ENCODE data around the gene GAL3ST2. TPM values are rescaled to one million over a fixed set of nuclear protein-coding genes. Genes with fewer than 3 reads are reported as not detected.

Gene GAL3ST2
- total RNA-seq, 4 donors from 2014 or later: 2.7 TPM; not detected in 3

DNA sequence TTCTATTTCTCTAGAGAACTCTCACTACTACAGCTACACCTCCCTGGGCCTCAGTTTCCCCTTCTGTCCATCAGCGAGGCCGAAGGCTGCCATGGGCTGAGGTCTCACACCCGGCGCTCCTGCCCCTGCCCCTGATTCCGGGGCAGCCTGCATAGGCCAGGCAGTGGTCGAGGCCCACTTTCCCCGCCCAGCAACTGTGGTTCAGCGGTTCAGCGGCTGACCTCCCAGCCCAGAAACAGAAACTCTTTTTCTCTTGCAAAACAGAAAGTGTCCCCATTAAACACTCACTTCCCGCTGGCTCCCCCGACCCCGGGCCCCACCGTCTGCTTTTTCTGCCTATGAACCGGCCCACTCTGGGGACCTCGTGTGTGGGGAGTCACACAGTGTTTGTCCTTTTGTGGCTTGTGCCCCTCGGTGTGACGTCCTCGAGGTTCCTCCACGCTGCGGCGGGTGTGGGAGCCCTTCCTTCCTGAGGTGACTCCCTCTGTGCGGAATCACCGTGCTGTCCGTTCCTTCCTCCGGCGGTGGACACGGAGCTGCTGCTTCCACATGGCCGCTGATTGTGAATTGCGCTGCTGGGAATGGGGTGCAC is 66.1 kb downstream of the GAL3ST2 start:
- intact Hi-C loops (cut with DNase I): no loop called here
- H3K36me3 ChIP-seq: no peaks in the 10 kb centered on the region
- H3K4me3 ChIP-seq: peak overlapping the region; percentile 1 to 65 (median 54)
- whole genome bisulfite sequencing: 77% methylated on average over 26 of the region's 29 CpGs
- TF ChIP-seq POLR2AphosphoS5 (IDR thresholded peaks at IDR 0.05): peak in 1 of 2 donors; percentile 53
- TF ChIP-seq, protein P1, sequence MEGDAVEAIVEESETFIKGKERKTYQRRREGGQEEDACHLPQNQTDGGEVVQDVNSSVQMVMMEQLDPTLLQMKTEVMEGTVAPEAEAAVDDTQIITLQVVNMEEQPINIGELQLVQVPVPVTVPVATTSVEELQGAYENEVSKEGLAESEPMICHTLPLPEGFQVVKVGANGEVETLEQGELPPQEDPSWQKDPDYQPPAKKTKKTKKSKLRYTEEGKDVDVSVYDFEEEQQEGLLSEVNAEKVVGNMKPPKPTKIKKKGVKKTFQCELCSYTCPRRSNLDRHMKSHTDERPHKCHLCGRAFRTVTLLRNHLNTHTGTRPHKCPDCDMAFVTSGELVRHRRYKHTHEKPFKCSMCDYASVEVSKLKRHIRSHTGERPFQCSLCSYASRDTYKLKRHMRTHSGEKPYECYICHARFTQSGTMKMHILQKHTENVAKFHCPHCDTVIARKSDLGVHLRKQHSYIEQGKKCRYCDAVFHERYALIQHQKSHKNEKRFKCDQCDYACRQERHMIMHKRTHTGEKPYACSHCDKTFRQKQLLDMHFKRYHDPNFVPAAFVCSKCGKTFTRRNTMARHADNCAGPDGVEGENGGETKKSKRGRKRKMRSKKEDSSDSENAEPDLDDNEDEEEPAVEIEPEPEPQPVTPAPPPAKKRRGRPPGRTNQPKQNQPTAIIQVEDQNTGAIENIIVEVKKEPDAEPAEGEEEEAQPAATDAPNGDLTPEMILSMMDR (IDR thresholded peaks at IDR 0.05): no peak
- no peak for TF ChIP-seq EP300 (IDR thresholded peaks at IDR 0.05)
- TF ChIP-seq POLR2A (IDR thresholded peaks at IDR 0.05; ENCODE audit: low read depth): no peak
- peak overlapping the region; percentile 63 to 78 (median 74) for H3K27ac ChIP-seq (replicated peaks in 1 of 4)
- DNase-seq (ENCODE audit: extremely low spot score): no peak
- no peaks in the 10 kb centered on the region for H3K27me3 ChIP-seq
- H3K4me1 ChIP-seq: peaks cover 11 to 35% (median 26%) of the 10 kb centered on the region in 4 donors
- no peaks in the 10 kb centered on the region for H3K9me3 ChIP-seq

DNA sequence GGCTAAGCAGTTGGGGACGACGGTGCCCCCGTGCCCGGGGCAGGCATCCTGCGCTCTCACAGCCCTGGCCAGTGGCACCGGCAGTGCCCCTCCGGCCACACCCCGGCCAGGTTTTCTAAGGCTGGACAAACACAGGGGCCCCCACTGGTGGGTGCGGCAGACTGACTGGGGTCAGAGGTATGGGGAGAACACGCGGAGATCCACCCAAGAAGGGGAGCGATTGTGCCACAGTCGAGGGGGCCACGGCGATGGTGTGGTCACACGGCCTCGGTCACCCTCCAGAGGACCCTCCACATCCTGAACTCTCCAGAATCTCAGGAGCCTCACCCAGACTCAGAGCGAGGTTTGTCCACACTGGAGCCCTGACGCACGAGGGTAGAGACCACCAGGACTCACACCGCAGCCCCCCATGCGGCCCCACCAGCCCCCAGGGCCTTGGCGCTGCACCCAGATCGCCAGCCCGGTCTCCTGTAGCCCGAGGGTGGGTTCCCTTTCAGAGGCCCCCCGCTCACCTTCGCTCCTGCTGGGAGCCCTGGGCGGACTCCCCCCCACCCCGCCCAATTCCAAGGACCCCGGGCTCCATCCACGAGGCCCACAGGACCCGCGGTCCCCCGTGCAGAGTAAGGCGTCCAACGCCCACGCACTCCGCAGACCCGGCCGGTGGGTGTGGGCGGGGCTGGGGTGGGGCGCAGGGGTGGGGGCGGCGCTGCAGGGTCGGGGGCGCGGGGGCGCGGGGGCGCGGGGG is 66.9 kb downstream of the GAL3ST2 start:
- intact Hi-C loops (cut with DNase I): no loop called here
- Histone ChIP-seq H3K27me3 (no peaks in the 10 kb centered on the region), H3K36me3 (no peaks in the 10 kb centered on the region), H3K4me3 (peak overlapping the region; percentile 51 to 65 (median 54)), H3K9me3 (no peaks in the 10 kb centered on the region), H3K4me1 (peaks cover 11 to 35% (median 26%) of the 10 kb centered on the region in 4 donors), H3K27ac (replicated peaks in 1 of 4) (peak overlapping the region; percentile 63 to 78 (median 74))
- no peak for DNase-seq (ENCODE audit: extremely low spot score)
- WGBS: 61% methylated on average over 37 of the region's 52 CpGs
- TF ChIP-seq POLR2AphosphoS5 (IDR thresholded peaks at IDR 0.05) (no peak), POLR2A (IDR thresholded peaks at IDR 0.05; ENCODE audit: low read depth) (no peak), EP300 (IDR thresholded peaks at IDR 0.05) (no peak)
- TF ChIP-seq, protein P1 (IDR thresholded peaks at IDR 0.05): no peak

DNA sequence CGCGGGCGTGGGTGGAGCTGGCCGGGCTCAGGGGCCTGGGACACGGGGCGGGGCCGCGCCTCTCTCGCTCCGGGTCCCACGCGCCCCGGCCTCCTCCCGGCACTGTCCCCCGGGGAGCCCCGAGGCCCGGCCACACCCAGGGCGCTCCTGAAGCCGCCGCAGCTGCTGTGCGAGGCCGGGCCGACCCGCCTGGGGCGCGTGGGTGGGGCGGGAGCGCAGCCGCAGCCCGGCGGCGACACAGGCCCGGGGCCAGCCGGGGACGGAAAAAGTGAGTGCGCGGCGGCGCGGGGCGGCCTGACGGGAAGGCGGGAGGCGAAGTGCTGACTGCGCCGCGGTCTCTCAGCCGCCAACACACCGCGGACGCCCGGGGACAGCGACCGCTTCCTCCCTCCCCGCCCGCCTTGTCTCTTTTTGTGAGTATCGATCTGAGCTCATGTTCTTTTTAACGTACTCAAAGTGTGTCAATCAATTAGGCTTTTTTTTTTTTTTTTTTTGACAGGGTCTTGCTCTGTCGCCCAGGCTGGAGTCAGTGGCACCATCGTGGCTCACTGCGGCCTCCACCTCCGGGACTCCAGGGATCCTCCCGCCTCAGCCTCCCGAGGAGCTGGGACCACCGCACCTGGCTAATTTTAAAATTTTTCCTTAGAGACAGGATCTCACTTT is 67.6 kb downstream of the GAL3ST2 start:
- Histone ChIP-seq H3K4me1 (peaks cover 11 to 35% (median 26%) of the 10 kb centered on the region in 4 donors), H3K27me3 (no peaks in the 10 kb centered on the region), H3K36me3 (no peaks in the 10 kb centered on the region), H3K4me3 (peak overlapping the region; percentile 51 to 65 (median 54)), H3K27ac (replicated peaks in 1 of 4) (peak overlapping the region; percentile 63 to 78 (median 74)), H3K9me3 (no peaks in the 10 kb centered on the region)
- 8% methylated on average over 41 of the region's 65 CpGs for WGBS
- no peak for DNase-seq (ENCODE audit: extremely low spot score)
- no peak for TF ChIP-seq EP300 (IDR thresholded peaks at IDR 0.05)
- peak; percentile 62 to 71 for TF ChIP-seq POLR2AphosphoS5 (IDR thresholded peaks at IDR 0.05)
- no peak for TF ChIP-seq POLR2A (IDR thresholded peaks at IDR 0.05; ENCODE audit: low read depth)
- TF ChIP-seq, protein P1 (IDR thresholded peaks at IDR 0.05): peak; percentile 16 to 36 (median 35)
- intact Hi-C loops (cut with DNase I): no loop called here

DNA sequence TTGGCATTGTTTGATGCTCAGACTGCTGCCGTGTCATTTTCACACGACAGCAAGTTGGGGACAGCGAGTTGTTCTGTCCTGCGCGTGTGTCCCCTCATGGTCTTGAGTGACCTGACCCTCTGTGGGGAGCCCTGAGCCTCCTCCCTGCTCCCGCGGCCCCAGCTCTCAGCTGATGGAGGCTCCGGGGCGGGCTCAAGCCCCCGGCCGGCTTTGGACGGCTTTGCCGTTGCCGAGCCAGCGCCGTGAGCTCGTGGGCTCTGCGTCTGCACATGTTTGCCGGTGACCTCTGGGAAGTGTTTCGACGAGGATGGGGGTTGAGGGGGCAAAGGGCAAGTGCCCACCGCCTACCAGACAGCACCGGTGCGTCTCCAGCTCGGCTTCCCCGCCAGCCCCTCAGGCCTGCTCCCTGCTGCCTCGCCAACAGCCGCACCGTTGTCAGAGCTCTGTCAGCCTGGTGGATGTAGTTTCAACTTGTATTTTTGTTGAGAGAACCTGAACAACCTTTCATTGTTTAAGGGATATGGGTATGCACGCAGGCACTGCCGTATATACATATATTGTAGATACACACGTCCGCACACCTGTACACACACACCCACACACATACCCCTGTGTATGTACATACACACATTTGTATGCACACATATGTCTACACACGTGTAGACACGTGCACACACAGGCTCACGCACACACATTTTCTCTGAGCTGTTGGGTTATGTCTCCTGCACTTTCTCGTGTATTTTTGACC is 68.4 kb downstream of the GAL3ST2 start:
- WGBS: 86% methylated on average over 21 of the region's 37 CpGs
- no peaks in the 10 kb centered on the region for H3K27me3 ChIP-seq
- no peaks in the 10 kb centered on the region for H3K36me3 ChIP-seq
- H3K4me3 ChIP-seq: peak overlapping the region; percentile 51 to 65 (median 54)
- H3K9me3 ChIP-seq: no peaks in the 10 kb centered on the region
- intact Hi-C loops (cut with DNase I): no loop called here
- H3K4me1 ChIP-seq: peaks cover 11 to 35% (median 26%) of the 10 kb centered on the region in 4 donors
- peak overlapping the region in 2 of 4 donors; percentile 76 to 78 for H3K27ac ChIP-seq (replicated peaks in 1 of 4)
- no peak for TF ChIP-seq POLR2A (IDR thresholded peaks at IDR 0.05; ENCODE audit: low read depth)
- TF ChIP-seq EP300 (IDR thresholded peaks at IDR 0.05): no peak
- TF ChIP-seq, protein P1 (IDR thresholded peaks at IDR 0.05): no peak
- TF ChIP-seq POLR2AphosphoS5 (IDR thresholded peaks at IDR 0.05): no peak
- DNase-seq (ENCODE audit: extremely low spot score): no peak
